Measurements from ENCODE around the gene DEGS1. TPM values are rescaled to one million over a fixed set of nuclear protein-coding genes. Genes with fewer than 3 reads are reported as not detected.

Gene DEGS1
- polyA plus RNA-seq, 1 donor from 2014 or later: 53.7 TPM

- H3K9me3 ChIP-seq (ENCODE audit: low read length): no peaks in the 10 kb centered on the region
- H3K27ac ChIP-seq (ENCODE audit: low read length): no peak overlapping the region
- no peaks in the 10 kb centered on the region for H4K20me1 ChIP-seq (ENCODE audit: insufficient read depth)
- H2AFZ ChIP-seq (ENCODE audit: low read depth, low read length): no peak overlapping the region
- H3F3A ChIP-seq (ENCODE audit: insufficient read depth, low read length, poor library complexity, severe bottlenecking): no peaks in the 10 kb centered on the region
- peaks cover 20% of the 10 kb centered on the region for H3K79me2 ChIP-seq (replicated peaks; ENCODE audit: insufficient read depth, low read length)
- TF ChIP-seq TAF1 (IDR thresholded peaks at IDR 0.05; ENCODE audit: low read depth): no peak
- TF ChIP-seq MXI1 (conservative IDR thresholded peaks at IDR 0.05; ENCODE audit: poor library complexity, severe bottlenecking): no peak
- no peak overlapping the region for H3K4me2 ChIP-seq (ENCODE audit: low read length)
- H3K27me3 ChIP-seq (ENCODE audit: insufficient read depth, low read depth, low read length): no peaks in the 10 kb centered on the region
- H3K4me3 ChIP-seq (ENCODE audit: low read length): no peak overlapping the region
- no peak overlapping the region for H3K9ac ChIP-seq (ENCODE audit: low read length)
- no peaks in the 10 kb centered on the region for H3K36me3 ChIP-seq (ENCODE audit: insufficient read depth, low read length)
- H3K9me2 ChIP-seq (ENCODE audit: insufficient read depth, low read length): no peaks in the 10 kb centered on the region
These were observed 2.1 kb upstream of the DEGS1 start for GRCh38 chr1:224180783-224181452.

- Histone ChIP-seq H3F3A (ENCODE audit: insufficient read depth, low read length, poor library complexity, severe bottlenecking) (no peaks in the 10 kb centered on the region), H3K9me2 (ENCODE audit: insufficient read depth, low read length) (no peaks in the 10 kb centered on the region), H3K9me3 (ENCODE audit: low read length) (no peaks in the 10 kb centered on the region), H3K9ac (ENCODE audit: low read length) (no peak overlapping the region), H3K27ac (ENCODE audit: low read length) (no peak overlapping the region), H2AFZ (ENCODE audit: low read depth, low read length) (no peak overlapping the region), H3K4me3 (ENCODE audit: low read length) (no peak overlapping the region), H3K4me2 (ENCODE audit: low read length) (no peak overlapping the region), H3K36me3 (ENCODE audit: insufficient read depth, low read length) (no peaks in the 10 kb centered on the region), H3K27me3 (ENCODE audit: insufficient read depth, low read depth, low read length) (no peaks in the 10 kb centered on the region), H4K20me1 (ENCODE audit: insufficient read depth) (no peaks in the 10 kb centered on the region), H3K79me2 (replicated peaks; ENCODE audit: insufficient read depth, low read length) (peaks cover 25% of the 10 kb centered on the region)
- TF ChIP-seq CTCF (IDR thresholded peaks at IDR 0.05; ENCODE audit: poor library complexity, severe bottlenecking) (no peak), POLR2AphosphoS5 (IDR thresholded peaks at IDR 0.05) (no peak), REST (IDR thresholded peaks at IDR 0.05; ENCODE audit: borderline replicate concordance) (no peak), EP300 (conservative IDR thresholded peaks at IDR 0.05; ENCODE audit: poor library complexity, severe bottlenecking) (no peak), RAD21 (conservative IDR thresholded peaks at IDR 0.05) (no peak), MXI1 (conservative IDR thresholded peaks at IDR 0.05; ENCODE audit: poor library complexity, severe bottlenecking) (no peak), EZH2 (IDR thresholded peaks at IDR 0.05; ENCODE audit: borderline replicate concordance, insufficient read depth, low read length, poor library complexity, severe bottlenecking) (no peak), SMC3 (conservative IDR thresholded peaks at IDR 0.05; ENCODE audit: poor library complexity) (no peak), TAF1 (IDR thresholded peaks at IDR 0.05; ENCODE audit: low read depth) (no peak)
These were observed 1.6 kb upstream of the DEGS1 start for GRCh38 chr1:224181453-224181810.

Data from neural cell (in vitro differentiated cells).